Adrenal gland (tissue), 19 donors: ENCODE measurements around the gene DOK3. TPM values are rescaled to one million over a fixed set of nuclear protein-coding genes. Genes with fewer than 3 reads are reported as not detected.

ENCODE experiments used
- DNase-seq, 7 donors: peaks; one replicate each; pipeline ENCODE4 v3.0.0-alpha.2; 2019 to 2020
- H3K27ac ChIP-seq, 5 donors: fragments of 200-600 bp; sonication (generic) in 4 of 5; 1 replicate in 3 of 5; 2 replicates in 2 of 5; pipeline versions ENCODE4 v1.5.1 to v1.8.0; 2016 to 2020; ENCODE audit warnings: mild to moderate bottlenecking in 1 of 5
- H3K27me3 ChIP-seq: fragments of 200-600 bp; 2 replicates; pipeline ENCODE4 v1.8.0; 2021
- H3K36me3 ChIP-seq, 2 donors: fragments of 200-600 bp; replicated peaks in 1 of 2; 1 replicate in 1 of 2; 2 replicates in 1 of 2; pipeline versions ENCODE4 v1.5.1 to v1.8.0; 2018 to 2022
- H3K4me1 ChIP-seq, 2 donors: fragments of 200-600 bp; replicated peaks in 1 of 2; 1 replicate in 1 of 2; 2 replicates in 1 of 2; pipeline versions ENCODE4 v1.5.1 to v1.8.0; 2018 to 2021
- H3K4me3 ChIP-seq, 4 donors: fragments of 200-600 bp; sonication (generic) in 3 of 4; one replicate each; pipeline ENCODE4 v1.5.1; 2016 to 2018
- H3K9me3 ChIP-seq, 3 donors: fragments of 200-600 bp; sonication (generic) in 1 of 3; replicated peaks in 1 of 3; 1 replicate in 2 of 3; 2 replicates in 1 of 3; pipeline versions ENCODE4 v1.5.1 to v1.8.0; 2016 to 2021
- POLR2A ChIP-seq, 2 donors: fragments of 450-650 bp; IDR thresholded peaks; one replicate each; pipeline ENCODE4 v1.6.1; 2017; ENCODE audit warnings: antibody characterized with exemption in 2 of 2, mild to moderate bottlenecking in 2 of 2, moderate library complexity in 1 of 2
- WGBS, 4 donors: extraction: QIAGEN DNeasy Blood & Tissue Kit in 2 of 4; methylation state at CpG; one replicate each; pipeline versions ENCODE4 v1.1.5 to v1.1.7; 2013 to 2017; 5-methylcytosine and 5-hydroxymethylcytosine counted together
- intact Hi-C, 2 donors: fragments of 100-400 bp; cut with DNase I; formaldehyde crosslinking; loops; one replicate each; pipeline versions ENCODE4 v1.14.1 to v1.15.0; 2022 to 2023
- long read RNA-seq, 10 donors: library from polyadenylated mRNA in 3 of 10; unstranded in 2 of 10; stranded (forward) in 1 of 10; transcript quantifications; one replicate each; pipeline ENCODE4 v2.0.0 and lab custom pipeline, GENCODE V29; 2021 to 2026
- polyA plus RNA-seq, 3 donors: library from polyadenylated mRNA; stranded (reverse); fragments of 200-250 nt in 2 of 3; fragments of 350-450 nt in 1 of 3; fragmentation: Illumina TruSeq in 1 of 3; extraction: RNeasy Lipid Tissue Mini Kit (QIAGEN cat#74804) in 1 of 3; gene quantifications; one replicate each; pipeline ENCODE4 v1.2.3, GENCODE V29; 2013 to 2014
- total RNA-seq, 9 donors: library from RNA; depleted of rRNA in 4 of 9; stranded (reverse); fragments of >200 nt in 4 of 9; fragments of 120-200 nt in 1 of 9; fragmentation: NEBNext Ultra II Directional in 1 of 9; extraction: Animal tissue kit (Norgen Biotek cat#: 25700) in 1 of 9; gene quantifications; one replicate each; pipeline versions ENCODE4 v1.1.0 to v1.2.4, GENCODE V29; 2013 to 2023
- TF ChIP-seq, protein P1 (sequence below), 6 experiments: fragments of 450-650 bp in 4 of 6; fragments of 200-600 bp in 2 of 6; sonication (generic) in 1 of 6; IDR thresholded peaks; 1 replicate in 5 of 6; 2 replicates in 1 of 6; pipeline versions ENCODE4 v1.5.1 to v1.8.0; 2016 to 2021; ENCODE audit warnings: antibody characterized with exemption in 6 of 6, mild to moderate bottlenecking in 2 of 6, moderate library complexity in 1 of 6
- donor health status: healthy with polysubstance abuse.
- donor health status: Bipolar disorder and iron deficiency.
- donor health status: DM: yes; HTN: yes; CAD: no.
- donor health status: DM: no; HTN: no; CAD: no.
- donor health status: DM: no; HTN: no; CAD: no.
- donor health status: DM: yes; HTN: yes; CAD: no.

DOK3 gene, protein sequence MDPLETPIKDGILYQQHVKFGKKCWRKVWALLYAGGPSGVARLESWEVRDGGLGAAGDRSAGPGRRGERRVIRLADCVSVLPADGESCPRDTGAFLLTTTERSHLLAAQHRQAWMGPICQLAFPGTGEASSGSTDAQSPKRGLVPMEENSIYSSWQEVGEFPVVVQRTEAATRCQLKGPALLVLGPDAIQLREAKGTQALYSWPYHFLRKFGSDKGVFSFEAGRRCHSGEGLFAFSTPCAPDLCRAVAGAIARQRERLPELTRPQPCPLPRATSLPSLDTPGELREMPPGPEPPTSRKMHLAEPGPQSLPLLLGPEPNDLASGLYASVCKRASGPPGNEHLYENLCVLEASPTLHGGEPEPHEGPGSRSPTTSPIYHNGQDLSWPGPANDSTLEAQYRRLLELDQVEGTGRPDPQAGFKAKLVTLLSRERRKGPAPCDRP
- total RNA-seq (10 to 100 TPM in 6 of 9 donors, 1 to 10 TPM in 3; 1.5 to 49.1 (median 11.9) TPM), polyA plus RNA-seq (10 to 100 TPM in 2 of 3 donors, 1 to 10 TPM in 1; 2.3 to 38.5 (median 10.7) TPM)
- long read RNA-seq, donor 1, result 0 reads
- long read RNA-seq, donor 2, result 0 reads
- long read RNA-seq, donor 3, result 0 reads
- long read RNA-seq, donor 4, partial matches to known transcripts, result 1 of 2 reads
- long read RNA-seq, donor 4, other reads (novel, unspliced or antisense), result 0 of 2 reads
- long read RNA-seq, donor 5, partial matches to known transcripts, result 5 of 14 reads
- long read RNA-seq, donor 5, other reads (novel, unspliced or antisense), result 3 of 14 reads
- long read RNA-seq, donor 6, partial matches to known transcripts, result 0 of 1 reads
- long read RNA-seq, donor 6, other reads (novel, unspliced or antisense), result 0 of 1 reads
- long read RNA-seq, donor 7, result 0 reads
- long read RNA-seq, donor 8, result 0 reads
- long read RNA-seq, donor 9, result 0 reads
- long read RNA-seq, donor 10, result 0 reads

DNA sequence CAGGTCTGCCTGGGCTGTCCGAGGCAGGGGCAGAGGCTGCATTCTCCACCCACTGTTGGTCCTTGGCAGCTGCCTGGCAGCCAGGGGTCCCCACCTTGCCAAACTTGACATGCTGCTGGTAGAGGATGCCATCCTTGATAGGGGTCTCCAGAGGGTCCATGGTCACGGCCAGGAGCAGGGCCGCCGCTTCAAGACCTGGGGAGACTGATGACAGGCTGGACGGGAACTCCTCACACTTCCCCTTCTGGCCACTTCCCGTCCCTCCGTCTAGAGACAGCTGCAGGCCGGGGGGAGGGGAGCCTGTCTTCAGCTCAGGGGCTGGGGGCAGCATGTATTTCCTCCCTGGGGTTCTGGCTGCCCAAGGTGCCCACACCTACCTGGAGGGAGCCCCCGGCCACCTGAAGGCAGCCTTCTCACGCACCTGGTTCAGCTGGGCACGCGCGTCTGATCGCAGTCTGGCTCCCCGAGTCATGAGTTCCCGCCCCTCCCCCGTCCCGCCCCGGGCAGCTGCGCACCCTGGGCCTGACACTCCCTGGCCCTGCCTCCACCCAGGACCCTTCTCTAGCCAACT lies at the start of gene DOK3:
DOK3 (minus strand) TSS at position 446 of the 571 bp plus-strand sequence; CDS start at position 160, 286 bp downstream.
- H3K4me3 ChIP-seq, result peak within 1 kb of the TSS in 1 of 4 donors; percentile 47
- H3K9me3 ChIP-seq, result no peaks in the 10 kb centered on the region
- no peaks in the 10 kb centered on the region for H3K27me3 ChIP-seq
- peaks cover 0 to 40% of the 10 kb centered on the region in 2 donors for H3K36me3 ChIP-seq
- H3K4me1 ChIP-seq, result no peaks in the 10 kb centered on the region
- peak in 3 of 7 donors; percentile 43 to 51 (median 45) for DNase-seq
- TF ChIP-seq POLR2A (IDR thresholded peaks at IDR 0.05), result no peak
- TF ChIP-seq, protein P1, sequence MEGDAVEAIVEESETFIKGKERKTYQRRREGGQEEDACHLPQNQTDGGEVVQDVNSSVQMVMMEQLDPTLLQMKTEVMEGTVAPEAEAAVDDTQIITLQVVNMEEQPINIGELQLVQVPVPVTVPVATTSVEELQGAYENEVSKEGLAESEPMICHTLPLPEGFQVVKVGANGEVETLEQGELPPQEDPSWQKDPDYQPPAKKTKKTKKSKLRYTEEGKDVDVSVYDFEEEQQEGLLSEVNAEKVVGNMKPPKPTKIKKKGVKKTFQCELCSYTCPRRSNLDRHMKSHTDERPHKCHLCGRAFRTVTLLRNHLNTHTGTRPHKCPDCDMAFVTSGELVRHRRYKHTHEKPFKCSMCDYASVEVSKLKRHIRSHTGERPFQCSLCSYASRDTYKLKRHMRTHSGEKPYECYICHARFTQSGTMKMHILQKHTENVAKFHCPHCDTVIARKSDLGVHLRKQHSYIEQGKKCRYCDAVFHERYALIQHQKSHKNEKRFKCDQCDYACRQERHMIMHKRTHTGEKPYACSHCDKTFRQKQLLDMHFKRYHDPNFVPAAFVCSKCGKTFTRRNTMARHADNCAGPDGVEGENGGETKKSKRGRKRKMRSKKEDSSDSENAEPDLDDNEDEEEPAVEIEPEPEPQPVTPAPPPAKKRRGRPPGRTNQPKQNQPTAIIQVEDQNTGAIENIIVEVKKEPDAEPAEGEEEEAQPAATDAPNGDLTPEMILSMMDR (IDR thresholded peaks at IDR 0.05), result no peak
- 33 to 100% (median 43%) methylated on average over 1 to 20 of the region's 20 CpGs for WGBS, 4 donors
- H3K27ac ChIP-seq, result peak within 1 kb of the TSS; percentile 13 to 92 (median 60)
- intact Hi-C loops, result no loop called here

DNA sequence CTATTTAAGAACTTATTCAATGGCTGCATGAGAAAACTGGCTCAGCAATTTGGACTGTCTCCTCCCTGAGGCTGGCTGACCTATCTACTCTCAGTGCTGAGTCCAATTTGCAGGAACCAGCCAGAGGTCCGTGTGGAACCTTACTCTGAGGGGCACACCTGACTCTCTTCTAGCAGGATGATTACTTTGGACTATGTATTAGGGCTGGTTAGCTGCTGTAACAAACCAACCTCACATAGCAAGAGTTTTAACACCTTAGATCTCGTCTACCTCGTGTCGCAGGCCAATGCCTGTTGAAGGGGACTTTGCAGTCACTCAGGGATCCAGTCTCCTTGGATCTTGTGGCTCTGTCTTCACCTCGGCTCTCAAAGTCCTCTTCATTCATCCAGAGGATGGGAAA lies 48.2 kb upstream of the DOK3 start:
- 66 to 80% (median 79%) methylated on average over 5 of the region's 5 CpGs for WGBS, 4 donors
- no peaks in the 10 kb centered on the region for H3K9me3 ChIP-seq
- intact Hi-C loops, result no loop called here
- H3K4me3 ChIP-seq, result no peak overlapping the region
- DNase-seq, result no peak
- H3K36me3 ChIP-seq, result no peaks in the 10 kb centered on the region
- H3K27ac ChIP-seq, result no peak overlapping the region
- H3K4me1 ChIP-seq, result peaks cover 12 to 13% of the 10 kb centered on the region in 2 donors
- TF ChIP-seq, protein P1 (IDR thresholded peaks at IDR 0.05), result no peak
- no peak for TF ChIP-seq POLR2A (IDR thresholded peaks at IDR 0.05)
- H3K27me3 ChIP-seq, result no peaks in the 10 kb centered on the region

DNA sequence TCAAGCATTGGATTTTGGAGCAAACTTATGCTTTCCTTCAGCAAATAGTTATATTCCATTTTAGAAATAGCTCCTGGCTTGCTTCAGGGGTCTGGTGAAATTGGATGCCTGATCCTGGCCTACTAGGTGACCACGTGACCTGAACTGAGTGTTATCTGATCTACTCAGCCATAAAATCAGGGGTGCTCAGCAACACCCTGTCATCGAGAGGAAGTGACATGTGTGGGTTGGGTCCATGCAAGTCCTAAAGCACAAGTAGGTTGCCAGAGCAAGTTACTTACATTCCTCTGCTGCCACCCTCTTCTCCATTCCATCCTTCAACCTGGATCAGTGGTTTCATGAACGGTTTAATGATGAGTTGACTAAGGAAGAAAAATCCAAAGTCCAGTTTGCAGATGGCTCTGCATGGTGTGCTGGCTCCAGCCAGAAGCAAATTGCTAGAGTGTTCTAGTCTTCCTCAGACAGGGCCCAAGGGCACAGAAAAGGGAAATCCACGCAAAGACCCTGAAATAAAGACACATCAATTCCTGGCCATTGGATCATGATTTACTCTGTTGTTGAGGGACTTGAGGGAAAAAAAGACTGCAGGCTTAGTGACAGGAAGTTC lies 47.5 kb upstream of the DOK3 start:
- TF ChIP-seq, protein P1 (IDR thresholded peaks at IDR 0.05), result no peak
- no peak for TF ChIP-seq POLR2A (IDR thresholded peaks at IDR 0.05)
- Histone ChIP-seq H3K4me1 (peaks cover 15 to 19% of the 10 kb centered on the region in 2 donors), H3K27me3 (no peaks in the 10 kb centered on the region), H3K9me3 (no peaks in the 10 kb centered on the region), H3K27ac (no peak overlapping the region), H3K36me3 (no peaks in the 10 kb centered on the region), H3K4me3 (no peak overlapping the region)
- no peak for DNase-seq
- intact Hi-C loops, result no loop called here
- 62 to 64% (median 62%) methylated on average over 4 of the region's 4 CpGs for WGBS, 4 donors
